Measurements from ENCODE around the gene ARL14EP.
A peak's percentile ranks its signal among the peaks of the same experiment; 100 is the strongest.

The ARL14EP gene

DNA sequence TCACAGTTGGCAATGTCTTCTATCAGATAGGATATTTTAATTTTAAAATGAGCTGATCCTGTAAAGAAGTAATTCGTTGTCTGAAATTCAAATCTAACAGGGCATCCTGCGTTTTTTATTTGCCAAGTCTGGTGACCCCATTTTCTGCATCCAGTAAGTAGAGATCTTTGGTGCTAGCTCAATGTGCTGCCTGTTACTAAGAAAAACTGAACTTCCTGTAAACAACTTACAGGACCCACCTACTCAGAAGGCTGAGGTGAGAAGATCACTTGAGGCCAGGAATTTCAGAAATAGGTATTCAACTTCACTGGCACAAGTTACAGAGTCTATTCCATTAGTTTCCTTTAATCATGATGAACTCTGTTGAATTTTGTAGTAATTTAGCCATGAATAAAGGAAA lies 4.0 kb downstream of the ARL14EP start:
- no peak for ATAC-seq
- no peak for DNase-seq

DNA sequence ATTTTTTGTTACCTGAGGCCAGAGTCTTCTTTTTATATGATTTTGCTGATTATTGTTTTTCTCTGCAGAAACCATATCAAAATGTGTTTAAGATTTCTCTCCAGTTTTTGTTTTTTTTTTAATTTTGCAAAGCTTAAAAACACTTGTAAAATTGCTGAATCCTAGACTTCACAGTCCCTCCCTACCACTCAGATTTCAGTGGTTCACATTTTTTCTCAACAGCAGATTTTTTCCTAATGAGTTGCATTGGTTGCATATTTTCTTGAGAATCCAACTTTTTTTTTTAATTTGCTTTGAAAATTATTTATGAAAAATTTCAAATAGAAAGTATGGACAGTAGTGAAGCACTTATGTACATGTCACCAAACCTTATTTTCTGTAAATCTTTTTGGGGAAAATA lies 5.8 kb downstream of the ARL14EP start:
- ATAC-seq (no peak), DNase-seq (no peak)

DNA sequence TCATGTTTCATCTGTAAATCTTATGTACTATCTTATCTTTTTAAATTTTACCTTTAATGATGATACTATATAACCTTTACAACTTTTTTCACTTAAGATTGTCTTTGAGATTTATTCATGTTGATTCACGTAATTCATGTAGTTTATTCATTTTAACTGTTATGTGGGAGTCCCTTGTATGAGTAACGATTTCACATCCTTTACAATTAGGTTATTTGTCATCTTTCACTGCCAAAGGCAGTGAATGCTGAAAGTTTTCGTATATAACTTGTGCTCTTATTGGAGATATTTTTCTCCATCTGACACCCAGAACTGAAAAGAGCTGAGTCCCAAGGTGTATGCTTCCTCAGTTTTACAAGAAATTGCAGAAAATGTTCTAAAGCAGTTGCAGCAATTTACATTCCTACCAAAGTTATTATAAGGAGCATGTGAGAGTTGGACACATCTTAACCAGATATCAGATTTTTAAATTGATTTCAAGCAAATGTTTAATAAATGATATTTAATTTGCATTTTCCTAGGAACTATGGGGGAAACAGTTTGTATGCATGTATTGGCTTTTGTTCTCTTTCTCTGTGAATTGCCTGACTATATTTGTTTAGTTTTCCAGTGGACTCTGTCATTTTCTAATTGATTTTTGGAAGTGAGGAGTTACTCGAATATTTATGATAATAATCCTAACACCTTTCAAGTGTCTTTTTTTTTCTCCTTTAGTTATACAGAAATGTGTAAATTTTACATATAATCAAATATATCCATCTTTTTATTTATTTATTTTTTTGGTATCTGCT lies 6.4 kb downstream of the ARL14EP start:
- ATAC-seq (peak; percentile 72), DNase-seq (no peak)

DNA sequence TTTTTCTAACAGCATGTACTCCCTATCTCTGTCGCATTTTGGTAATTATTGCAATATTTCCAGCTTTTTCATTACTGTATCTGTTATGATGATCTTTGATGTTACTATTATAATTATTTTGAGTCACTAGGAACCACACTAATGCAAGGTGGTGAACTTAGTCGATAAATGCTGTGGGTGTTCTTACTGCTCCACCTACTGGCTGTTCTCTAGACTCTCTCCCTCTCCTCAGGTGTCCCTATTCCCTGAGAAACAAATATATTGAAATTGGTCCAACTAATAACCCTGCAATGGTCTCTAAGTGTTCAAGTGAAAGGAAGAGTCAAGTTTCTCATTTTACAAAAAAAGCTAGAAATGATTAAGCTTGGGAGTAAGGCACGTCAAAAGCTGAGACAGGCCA lies 10.5 kb downstream of the ARL14EP start:
- DNase-seq (no peak), ATAC-seq (no peak)

DNA sequence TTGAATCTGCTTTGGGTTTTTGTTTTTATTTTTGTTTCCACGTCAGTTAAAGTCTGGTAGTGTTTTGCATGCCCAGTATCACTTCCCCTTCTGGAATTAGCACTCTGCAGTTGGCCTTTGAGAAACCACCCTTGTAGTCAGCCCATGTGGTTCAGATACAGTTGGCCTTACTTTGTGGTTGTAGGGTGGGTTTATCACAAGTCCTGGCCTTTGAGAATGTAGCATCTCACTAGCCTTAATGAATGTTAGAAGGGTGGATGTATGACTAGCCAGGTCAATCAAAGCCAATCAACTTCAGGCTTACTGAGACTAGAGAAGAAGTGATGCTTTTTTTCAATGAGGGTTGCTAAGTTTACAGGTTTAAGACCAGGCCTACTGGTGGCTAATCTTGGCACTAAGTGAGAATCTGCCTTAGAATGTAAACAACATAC lies 19.8 kb downstream of the ARL14EP start:
- DNase-seq (no peak), ATAC-seq (peak; percentile 43)

DNA sequence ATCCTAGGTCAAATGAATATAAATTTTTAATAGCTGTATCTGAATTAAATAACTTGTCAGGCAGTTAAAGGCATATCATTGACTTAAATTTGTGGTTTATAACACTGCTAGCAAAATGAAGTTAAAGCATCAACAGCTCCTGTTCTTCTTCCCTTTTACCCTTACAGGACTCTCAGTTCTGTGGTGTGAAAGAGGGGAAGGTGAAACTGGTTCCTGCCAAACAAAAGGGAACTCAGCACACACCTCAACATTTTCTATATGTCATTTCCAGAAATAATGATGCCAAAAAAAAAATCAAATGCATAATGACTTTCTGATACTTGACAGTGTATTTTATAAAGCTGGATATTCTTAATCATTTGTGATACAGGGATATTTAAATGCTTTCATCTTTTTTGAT lies 21.2 kb downstream of the ARL14EP start:
- ATAC-seq (no peak), DNase-seq (no peak)

DNA sequence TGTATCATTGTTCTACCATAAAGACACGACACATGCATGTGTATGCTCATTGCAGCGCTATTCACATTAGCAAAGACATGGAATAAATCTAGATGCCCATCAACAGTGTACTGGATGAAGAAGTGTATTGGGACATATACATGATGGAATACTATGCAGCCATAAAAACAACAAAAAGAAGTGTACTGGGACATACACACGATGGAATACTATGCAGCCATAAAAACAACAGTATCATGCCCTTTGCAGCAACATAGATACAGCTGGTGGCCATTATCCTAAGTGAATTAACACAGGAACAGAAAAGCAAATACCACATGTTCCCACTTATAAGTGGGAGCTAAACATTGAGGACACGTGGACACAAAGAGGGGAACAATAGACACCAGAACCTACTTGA lies 22.7 kb downstream of the ARL14EP start:
- ATAC-seq (no peak), DNase-seq (no peak)

DNA sequence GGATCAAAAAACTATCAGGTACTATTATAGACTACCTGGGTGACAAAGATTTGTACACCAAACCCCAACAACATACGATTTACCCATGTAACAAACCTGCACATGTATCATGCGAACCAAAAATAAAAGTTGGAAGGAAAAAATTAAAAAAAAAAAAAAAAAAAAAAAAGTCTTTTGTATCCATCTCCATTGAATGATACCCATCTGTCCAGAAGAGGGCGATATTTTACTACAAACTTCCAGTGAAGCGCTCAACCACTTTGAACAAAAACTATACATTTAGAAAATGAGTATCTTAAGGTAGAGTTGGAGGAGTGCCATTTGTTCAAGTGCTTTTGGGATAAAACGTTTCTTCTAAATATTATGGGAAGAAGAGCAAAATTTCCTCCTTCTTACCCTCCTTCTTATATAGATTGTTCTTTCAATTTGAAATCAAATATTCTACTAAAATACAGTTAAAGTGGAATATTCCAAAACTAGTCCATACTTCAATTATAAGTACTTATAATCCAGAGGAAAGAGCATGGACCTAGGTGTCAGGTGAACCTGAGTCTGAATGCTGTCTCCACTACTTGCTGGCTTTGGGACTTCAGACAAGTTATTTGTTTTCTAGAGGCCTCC lies 23.3 kb downstream of the ARL14EP start:
- ATAC-seq (no peak), DNase-seq (no peak)

DNA sequence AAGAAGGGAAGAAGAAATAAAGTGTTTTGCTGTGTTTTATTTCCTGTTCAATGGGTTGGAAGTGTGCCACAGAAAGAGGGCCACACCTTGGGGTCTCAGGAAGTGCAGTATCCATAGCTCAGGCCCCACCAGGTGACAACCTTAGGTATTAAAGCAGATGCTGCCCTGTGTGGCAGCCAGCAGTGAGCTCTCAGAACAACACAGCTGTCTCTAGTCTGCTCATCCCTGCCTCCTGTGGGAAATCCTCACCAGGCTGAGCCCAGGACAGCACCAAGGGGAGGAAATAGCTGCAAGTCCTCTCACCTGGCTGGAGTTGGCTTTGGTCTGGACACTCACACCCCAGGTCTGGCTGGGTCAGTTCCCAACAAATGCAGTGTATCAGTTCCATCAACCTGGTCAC lies 25.1 kb downstream of the ARL14EP start:
- DNase-seq (no peak), ATAC-seq (no peak)

DNA sequence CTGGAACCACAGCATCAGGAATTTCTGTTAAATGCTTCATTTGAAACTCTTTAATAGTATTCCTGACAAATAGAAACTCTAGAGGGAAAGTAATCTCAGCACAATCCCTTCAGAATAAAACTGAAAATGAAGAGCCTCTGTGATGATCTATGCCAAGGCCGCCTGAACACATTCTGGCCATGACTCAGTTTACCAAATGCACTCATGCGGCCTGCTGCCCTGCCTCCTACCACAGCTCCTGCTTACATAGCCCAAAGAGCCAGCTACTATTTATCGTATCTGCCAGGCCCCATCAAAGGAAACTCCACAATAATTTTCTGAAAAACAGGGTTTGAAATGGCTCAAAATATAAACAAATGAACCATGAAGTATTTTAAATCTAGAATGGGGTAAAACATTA lies 27.0 kb downstream of the ARL14EP start:
- no peak for DNase-seq
- ATAC-seq: no peak

DNA sequence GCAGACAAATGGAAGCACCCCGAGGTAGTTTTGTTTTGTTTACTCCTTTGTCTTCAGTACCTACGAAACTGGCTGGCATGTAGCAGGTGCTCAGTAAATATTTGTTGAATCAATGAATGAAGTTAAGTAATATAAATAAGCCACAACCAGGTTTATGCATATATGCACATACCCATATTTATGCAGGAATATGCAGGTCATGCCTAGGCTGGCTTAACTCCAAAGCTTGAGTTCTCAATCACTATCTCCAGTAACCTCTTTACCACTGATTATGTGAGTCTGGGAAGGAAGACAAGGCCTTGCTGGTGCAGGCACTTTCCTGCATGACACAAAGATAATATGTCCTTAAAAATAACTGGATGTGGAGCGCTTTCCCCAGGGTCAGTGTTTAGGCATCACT lies 27.5 kb downstream of the ARL14EP start:
- DNase-seq (no peak), ATAC-seq (no peak)

DNA sequence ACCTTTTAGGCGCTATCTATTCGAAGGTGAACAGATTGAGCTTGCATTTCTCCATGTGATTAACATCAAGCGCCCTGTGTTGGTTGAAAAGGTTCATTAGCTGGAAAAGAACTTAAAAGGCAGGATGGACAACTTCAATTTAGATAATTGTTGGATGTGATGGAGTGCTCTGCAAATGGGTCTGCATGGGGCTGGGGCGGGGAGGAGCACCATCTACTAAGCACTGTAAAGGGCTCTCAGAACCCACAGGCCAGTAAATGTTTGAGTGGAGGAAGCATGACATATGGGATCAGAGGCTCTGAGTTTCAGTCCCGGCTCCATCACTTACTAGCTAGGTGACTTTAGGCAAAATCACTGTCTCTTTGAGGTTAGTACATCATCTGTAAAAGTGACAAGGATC lies 28.2 kb downstream of the ARL14EP start:
- ATAC-seq: no peak

DNA sequence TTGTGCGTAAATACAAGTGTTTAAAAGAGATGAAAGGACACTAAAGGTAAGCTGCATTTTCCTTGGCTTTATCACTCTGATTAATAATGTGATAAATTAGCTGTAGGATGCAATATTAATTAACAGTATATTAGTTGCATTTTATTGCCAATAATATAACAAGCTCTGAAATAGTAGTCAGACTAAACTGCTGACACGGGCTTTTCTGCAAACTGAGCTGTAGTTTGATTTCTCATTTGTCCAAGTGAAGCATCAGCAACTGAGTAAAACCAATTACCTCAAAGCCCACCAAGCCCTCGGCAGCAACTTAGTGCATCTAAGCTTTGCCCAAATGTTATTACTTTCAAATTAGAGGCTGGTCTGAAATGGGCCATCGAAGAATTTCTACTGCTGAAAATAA lies 33.5 kb downstream of the ARL14EP start:
- no peak for DNase-seq
- no peak for ATAC-seq

More for the DNA sequence above, 28.2 kb downstream of the ARL14EP start:
- no peak for DNase-seq

DNA sequence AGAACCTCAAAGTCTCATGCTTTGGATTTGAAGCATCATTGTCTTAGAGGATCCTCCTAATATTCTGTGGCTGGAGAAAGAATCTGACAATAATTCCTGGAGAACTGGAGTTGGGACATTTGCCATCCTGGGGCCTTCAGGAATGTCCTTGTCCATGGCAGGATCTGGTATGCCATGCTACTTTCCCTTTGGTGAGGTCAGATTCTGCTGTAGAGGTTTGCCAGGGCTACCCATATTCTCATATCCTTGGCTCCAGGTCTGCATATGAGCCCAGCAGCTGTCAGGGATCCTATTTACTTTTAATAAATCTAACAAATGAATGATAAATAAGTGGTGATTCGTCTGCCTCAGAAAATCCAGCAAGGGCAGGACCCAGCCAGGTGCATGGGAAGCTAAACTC lies 35.0 kb downstream of the ARL14EP start:
- DNase-seq: no peak

DNA sequence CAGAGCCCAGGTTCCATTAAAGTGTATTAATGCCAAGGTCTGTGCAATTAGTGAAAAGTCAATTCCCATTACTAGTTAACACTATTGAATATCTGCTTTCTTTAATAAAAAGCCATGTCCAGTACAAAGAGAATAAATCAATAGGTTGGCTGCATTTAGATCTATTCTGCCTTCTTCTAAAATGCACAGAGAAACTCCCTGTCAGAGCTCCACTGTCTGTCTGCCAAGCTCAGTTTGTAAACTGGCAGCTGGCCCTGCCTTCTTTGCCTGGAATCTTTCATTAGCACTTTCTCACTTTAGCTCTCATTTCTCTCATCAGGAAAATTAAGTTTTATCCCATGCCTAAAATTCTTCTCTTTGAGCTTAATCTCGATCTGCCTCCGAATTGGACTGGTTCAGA lies 35.6 kb downstream of the ARL14EP start:
- ATAC-seq (no peak), DNase-seq (no peak)

More for the DNA sequence above, 35.0 kb downstream of the ARL14EP start:
- ATAC-seq: no peak

DNA sequence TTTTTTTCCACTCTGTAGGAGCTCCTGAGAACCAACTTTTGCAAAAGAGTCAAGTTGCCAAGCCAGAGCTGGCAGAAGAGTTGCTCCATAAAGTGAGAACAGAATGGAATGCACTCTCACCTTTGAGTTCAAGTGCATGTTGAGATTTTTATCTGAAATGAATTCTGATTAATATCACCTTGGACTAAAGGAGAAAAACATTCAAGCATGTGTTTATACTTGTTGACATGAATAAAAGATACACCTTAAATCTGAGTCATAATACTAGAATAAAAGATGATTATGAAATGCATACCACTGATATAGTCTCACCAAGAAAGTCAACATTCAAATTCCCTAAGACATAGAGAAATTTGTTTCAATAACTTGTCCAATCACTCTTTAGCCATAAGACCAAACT lies 37.8 kb downstream of the ARL14EP start:
- ATAC-seq (no peak), DNase-seq (no peak)

DNA sequence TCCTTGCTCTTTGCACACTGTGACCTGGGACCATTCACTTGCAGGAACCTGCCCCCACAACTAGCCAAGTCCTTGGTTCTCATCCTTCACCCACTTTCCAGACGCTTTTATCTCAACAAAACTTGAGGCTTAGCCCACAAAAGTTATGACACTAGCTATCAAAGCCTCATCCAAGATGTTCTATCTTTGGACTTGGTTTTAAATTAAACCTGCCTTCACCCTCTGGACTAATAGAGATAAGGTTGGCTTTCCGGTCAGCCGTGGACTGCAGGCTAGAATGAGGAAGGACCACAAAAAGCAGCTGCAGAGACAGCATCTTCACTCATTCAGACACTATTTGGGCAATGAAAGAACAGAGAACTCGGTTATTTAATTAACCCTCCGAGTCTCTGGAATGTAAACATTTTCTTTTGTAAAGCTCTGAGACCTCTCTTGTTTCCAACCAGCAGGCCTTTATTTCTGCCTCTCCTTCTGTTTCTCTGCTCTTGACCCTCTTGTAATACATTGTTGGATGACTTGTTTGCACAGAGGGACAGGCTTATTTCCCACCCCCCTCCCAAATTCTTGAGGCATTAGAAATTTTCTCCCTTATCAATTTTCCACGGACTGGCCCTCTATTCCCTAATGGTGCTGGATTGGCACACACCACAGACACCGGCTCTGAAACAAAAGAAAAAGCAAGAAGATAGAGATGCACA lies 41.4 kb downstream of the ARL14EP start:
- no peak for ATAC-seq
- no peak for DNase-seq

DNA sequence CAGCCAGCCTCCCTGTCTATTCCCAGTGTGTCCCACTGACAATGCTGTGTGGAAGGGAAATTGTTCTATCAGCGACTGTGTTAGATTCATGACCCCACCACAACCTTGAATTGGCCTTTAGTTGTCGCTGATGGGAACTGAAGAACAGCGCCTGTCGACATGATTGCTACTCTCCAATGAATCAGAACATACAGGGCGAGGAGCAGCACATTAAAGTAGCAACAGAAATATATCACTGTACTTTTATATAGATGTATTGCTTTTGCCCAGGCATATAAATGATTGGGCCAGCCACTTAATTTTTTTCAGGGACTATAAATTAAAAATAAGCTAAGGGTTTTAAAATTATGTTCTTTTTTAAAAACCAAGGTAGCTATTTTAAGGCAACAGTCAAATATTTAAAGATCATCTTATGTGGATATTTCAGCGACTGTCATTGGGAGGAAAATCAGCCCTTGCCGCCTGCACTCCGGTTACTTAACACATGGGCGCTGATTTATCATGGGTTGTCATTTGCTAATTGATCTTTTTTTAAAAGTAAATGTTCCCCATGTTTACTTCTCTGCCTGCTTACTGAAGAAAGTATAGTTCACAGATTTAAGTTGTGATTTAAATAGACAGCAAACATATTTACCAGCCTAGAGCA lies 42.1 kb downstream of the ARL14EP start:
- no peak for DNase-seq
- ATAC-seq: no peak

DNA sequence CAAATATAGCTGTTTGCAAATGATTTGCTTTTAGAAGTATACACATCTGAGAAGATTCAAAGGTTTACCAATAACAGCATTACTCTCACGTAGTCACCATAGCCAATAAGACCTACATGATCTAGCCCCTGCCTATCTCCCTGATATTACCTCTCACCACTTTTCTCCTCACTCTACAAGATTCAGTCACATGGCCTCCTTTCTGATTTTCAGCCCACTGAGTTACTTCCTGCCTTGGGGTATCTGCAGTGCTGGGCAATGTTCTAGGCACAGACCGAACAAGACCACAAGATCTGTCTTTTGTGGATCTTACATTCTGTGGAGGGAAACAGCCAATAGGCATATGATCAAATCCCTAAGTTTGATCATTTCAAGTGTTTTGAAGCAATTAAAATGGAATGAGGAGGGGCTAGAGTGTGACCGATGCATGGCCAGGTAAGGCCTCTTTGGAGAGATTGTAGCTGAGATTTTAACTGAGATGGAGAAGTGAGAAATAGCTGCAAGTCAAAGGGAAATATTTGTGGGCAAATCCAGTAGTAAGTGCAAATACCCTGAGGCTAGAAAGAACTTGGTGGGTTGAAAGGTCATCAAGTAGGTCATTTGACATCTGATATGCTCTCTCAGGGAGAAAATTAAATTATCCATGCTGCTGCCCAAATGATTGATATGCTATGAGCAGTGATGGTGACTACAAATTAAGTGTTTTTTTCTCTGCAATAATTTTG lies 43.1 kb downstream of the ARL14EP start:
- DNase-seq (no peak), ATAC-seq (no peak)

DNA sequence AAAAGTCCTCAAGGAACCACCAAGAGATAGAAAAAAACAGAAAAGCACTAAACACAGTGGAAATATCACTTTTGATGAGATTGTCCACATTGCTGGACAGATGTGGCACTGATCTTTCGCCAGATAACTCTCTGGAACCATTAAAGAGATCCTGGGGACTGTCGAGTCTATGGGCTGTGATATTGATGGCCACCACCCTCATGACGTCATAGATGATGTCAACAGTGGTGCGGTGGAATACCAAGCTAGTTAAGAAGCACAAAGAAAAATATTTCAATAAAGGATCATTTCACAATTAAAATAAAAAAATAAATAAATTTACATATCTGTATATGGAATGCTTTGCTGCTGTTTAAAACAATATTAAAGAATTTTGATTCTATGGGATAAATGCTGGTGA lies 45.5 kb downstream of the ARL14EP start:
- DNase-seq: no peak
- no peak for ATAC-seq

DNA sequence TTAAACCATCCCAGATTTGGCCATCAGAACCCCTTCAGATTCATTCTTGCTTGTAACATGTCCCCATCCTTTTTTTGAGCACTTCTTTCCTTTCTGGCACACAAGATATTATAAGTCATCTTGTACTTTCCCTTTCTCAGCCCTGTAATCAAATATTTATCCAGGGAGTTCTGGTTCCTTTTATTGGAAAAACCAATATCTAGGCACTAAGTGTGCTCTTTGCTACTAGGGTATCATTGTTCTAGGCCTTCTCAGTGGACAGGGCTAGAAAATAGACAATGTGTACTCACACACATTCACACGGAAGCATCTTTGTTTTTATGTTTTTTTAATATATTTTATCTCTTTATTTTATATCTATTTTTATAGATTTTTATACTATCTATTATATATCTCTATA lies 47.3 kb downstream of the ARL14EP start:
- ATAC-seq (no peak), DNase-seq (no peak)

DNA sequence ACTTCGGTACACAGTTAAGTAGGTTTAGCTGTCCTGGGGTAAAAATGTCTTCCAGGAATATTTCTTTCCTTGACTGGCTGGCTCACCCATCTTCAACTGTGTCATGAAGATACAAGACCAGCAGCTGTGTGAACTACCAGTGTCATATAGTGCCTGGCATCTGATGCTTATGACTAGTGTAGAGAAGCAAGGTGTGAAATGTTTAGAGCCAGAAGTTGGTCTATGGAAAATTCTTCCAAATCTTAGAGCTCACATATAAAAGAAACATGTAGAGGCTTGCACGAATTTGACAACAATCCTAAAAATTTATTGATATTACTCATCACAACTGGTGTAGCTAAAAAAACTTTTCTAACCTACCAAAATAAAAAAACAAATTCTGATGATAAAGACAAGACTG lies 54.4 kb downstream of the ARL14EP start:
- DNase-seq (no peak), ATAC-seq (no peak)
